K562 (cell line): ENCODE data around the gene MAB21L3. TPM values are rescaled to one million over a fixed set of nuclear protein-coding genes. Genes with fewer than 3 reads are reported as not detected.

ENCODE experiments used
- CC2D1A ChIP-seq: fragments of 450-650 bp; IDR thresholded peaks from 2 replicates; pipeline ENCODE4 v1.6.1; 2017; ENCODE audit warnings: mild to moderate bottlenecking
- FOXJ3 ChIP-seq: sonication (generic); formaldehyde crosslinking; IDR thresholded peaks from 2 replicates; pipeline ENCODE4 v1.4.0; 2020; ENCODE audit warnings: mild to moderate bottlenecking, missing genetic modification reagents
- GTF2A2 ChIP-seq: IDR thresholded peaks from 2 replicates; pipeline ENCODE4 v1.6.1; 2016; ENCODE audit warnings: mild to moderate bottlenecking, missing genetic modification characterization, missing compliant biosample characterization
- KLF1 ChIP-seq: fragments of 450-650 bp; IDR thresholded peaks from 2 replicates; pipeline ENCODE4 v1.6.1; 2016; ENCODE audit warnings: missing genetic modification characterization, missing compliant biosample characterization
- POLR2G ChIP-seq: fragments of 200-400 bp; formaldehyde crosslinking; IDR thresholded peaks from 2 replicates; pipeline ENCODE4 v1.6.1; 2017; ENCODE audit warnings: low read depth, mild to moderate bottlenecking, antibody characterized with exemption, low read length, moderate library complexity
- PRPF4 ChIP-seq: fragments of 200-400 bp; formaldehyde crosslinking; IDR thresholded peaks from one replicate; pipeline ENCODE4 v1.6.1; 2017; ENCODE audit warnings: low read length, low read depth, mild to moderate bottlenecking; ENCODE audit not compliant: insufficient read depth, poor library complexity, severe bottlenecking
- RBFOX2 ChIP-seq: fragments of 200-400 bp; formaldehyde crosslinking; IDR thresholded peaks from 2 replicates; pipeline ENCODE4 v1.6.1; 2017; ENCODE audit warnings: low read depth, mild to moderate bottlenecking, low read length, moderate library complexity
- RFX1 ChIP-seq: fragments of 450-650 bp; IDR thresholded peaks from 2 replicates; pipeline ENCODE4 v1.6.1; 2016; ENCODE audit warnings: mild to moderate bottlenecking, moderate library complexity
- SFPQ ChIP-seq: fragments of 200-400 bp; formaldehyde crosslinking; IDR thresholded peaks from 2 replicates; pipeline ENCODE4 v1.6.1; 2017; ENCODE audit warnings: mild to moderate bottlenecking, low read depth, low read length, moderate library complexity
- SMARCA4 ChIP-seq: fragments of 450-650 bp; IDR thresholded peaks from 2 replicates; pipeline ENCODE4 v1.6.1; 2016
- XRCC5 ChIP-seq: fragments of 200-400 bp; formaldehyde crosslinking; IDR thresholded peaks from 2 replicates; pipeline ENCODE4 v1.6.1; 2017; ENCODE audit warnings: low read depth, mild to moderate bottlenecking, low read length
- ZNF318 ChIP-seq, 2 experiments: fragments of 450-650 bp; IDR thresholded peaks; 2 replicates each; pipeline ENCODE4 v1.6.1; 2016; ENCODE audit warnings: mild to moderate bottlenecking in 2 of 2, borderline replicate concordance in 1 of 2, low read depth in 1 of 2, moderate library complexity in 1 of 2
- polyA plus RNA-seq, 8 experiments: library from polyadenylated mRNA; depleted of rRNA in 4 of 8; stranded (reverse) in 5 of 8; unstranded in 3 of 8; fragments of >200 nt; fragmentation: Nextera tagmentation in 2 of 8; fragmentation: Illumina TruSeq in 1 of 8; extraction: Ambion mirVana in 2 of 8; extraction: Trizol in 1 of 8; gene quantifications; 2 replicates each; pipeline versions ENCODE4 v1.2.1 to v1.2.3, GENCODE V29; 2011 to 2014; ENCODE audit warnings: inconsistent platforms in 1 of 8, missing spikeins in 1 of 8
- total RNA-seq, 7 experiments: library from RNA; depleted of rRNA in 6 of 7; stranded (reverse); fragments of >200 nt in 6 of 7; fragmentation: Illumina TruSeq in 2 of 7; extraction: Trizol in 2 of 7; gene quantifications; 2 replicates each; pipeline versions ENCODE4 v1.2.1 to v1.2.3, GENCODE V29; 2011 to 2021; ENCODE audit warnings: low replicate concordance in 1 of 7
- TF ChIP-seq, protein P1 (sequence below): fragments of 250-450 bp; sonication (Bioruptor Pico); IDR thresholded peaks from 2 replicates; pipeline ENCODE4 v1.9.0; 2021; ENCODE audit warnings: mild to moderate bottlenecking
- TF ChIP-seq, protein P2 (sequence below): fragments of 450-650 bp; IDR thresholded peaks from 2 replicates; pipeline ENCODE4 v1.6.1; 2016; ENCODE audit warnings: mild to moderate bottlenecking

MAB21L3 gene
- total and polyA plus RNA-seq, 9 of the 15 experiments (the other 6 are each of a cell fraction or from before 2014, with no cell fraction given): not detected

DNA sequence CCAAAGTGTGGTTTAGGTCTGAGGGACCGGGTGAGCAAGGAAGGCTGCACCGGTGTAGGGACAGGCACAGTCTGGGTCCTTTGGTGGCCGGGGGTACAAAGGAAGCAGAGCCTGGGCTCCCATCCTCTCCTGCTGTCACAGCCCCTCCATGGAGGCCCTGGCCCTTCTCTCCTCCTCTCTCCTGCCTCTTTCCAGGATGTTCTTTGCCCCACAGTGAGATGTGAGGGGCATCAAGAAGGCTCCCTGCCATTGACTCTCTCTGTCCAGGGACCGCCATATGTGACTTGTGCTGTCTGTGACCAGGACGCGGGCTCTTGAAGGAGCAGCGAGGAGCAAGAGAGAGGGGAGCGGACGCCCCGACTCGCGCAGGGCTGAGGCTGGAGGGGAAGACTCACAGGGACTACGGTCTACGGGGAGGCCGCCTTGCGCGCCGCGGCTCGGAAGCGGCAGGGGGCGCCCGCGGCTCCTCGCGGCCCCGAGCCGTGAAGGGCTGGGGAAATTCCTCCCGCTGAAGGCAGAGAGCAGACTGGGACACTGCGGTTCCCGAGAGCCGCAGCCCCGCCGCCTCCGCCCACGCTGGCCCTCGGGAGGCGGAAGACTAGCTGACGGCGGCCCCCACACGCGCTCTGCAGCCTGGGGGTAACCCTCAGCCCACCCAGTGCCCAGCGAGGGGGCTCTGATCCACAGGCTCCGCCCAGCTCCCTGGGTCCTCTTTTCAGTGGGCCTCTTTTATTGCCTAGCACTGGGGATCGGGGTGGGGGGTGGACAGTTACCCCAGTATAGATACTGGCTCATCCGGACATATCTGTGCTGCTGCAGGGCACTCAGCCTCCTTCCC, 40.8 kb downstream of the MAB21L3 start (continued):
- TF ChIP-seq ZNF318 (IDR thresholded peaks at IDR 0.05; ENCODE audit: borderline replicate concordance in 1 of 2, low read depth in 1 of 2) (no peak), SMARCA4 (no peak), SFPQ (no peak), RFX1 (no peak), GTF2A2 (tag) (no peak), KLF1 (tag) (no peak), PRPF4 (no peak), RBFOX2 (peak; percentile 71), FOXJ3 (CRISPR knock-in tag) (no peak), POLR2G (peak; percentile 80), XRCC5 (peak; percentile 91; the same call in 1 of the 2 replicates), CC2D1A (no peak)
- TF ChIP-seq, protein P1, sequence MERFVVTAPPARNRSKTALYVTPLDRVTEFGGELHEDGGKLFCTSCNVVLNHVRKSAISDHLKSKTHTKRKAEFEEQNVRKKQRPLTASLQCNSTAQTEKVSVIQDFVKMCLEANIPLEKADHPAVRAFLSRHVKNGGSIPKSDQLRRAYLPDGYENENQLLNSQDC: no peak
- TF ChIP-seq, protein P2, sequence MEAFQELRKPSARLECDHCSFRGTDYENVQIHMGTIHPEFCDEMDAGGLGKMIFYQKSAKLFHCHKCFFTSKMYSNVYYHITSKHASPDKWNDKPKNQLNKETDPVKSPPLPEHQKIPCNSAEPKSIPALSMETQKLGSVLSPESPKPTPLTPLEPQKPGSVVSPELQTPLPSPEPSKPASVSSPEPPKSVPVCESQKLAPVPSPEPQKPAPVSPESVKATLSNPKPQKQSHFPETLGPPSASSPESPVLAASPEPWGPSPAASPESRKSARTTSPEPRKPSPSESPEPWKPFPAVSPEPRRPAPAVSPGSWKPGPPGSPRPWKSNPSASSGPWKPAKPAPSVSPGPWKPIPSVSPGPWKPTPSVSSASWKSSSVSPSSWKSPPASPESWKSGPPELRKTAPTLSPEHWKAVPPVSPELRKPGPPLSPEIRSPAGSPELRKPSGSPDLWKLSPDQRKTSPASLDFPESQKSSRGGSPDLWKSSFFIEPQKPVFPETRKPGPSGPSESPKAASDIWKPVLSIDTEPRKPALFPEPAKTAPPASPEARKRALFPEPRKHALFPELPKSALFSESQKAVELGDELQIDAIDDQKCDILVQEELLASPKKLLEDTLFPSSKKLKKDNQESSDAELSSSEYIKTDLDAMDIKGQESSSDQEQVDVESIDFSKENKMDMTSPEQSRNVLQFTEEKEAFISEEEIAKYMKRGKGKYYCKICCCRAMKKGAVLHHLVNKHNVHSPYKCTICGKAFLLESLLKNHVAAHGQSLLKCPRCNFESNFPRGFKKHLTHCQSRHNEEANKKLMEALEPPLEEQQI: no peak
